Osteoblast (primary cell): ENCODE data around the gene ZNF697. TPM values are rescaled to one million over a fixed set of nuclear protein-coding genes. Genes with fewer than 3 reads are reported as not detected.

ENCODE experiments used
- DNase-seq: peaks from one replicate; pipeline ENCODE4 v3.0.0; 2011; ENCODE audit warnings: low spot score, mixed read lengths; ENCODE audit not compliant: insufficient read length; ENCODE audit errors: missing footprints
- H2AFZ ChIP-seq: 2 replicates; pipeline ENCODE4 v1.6.0; 2011; ENCODE audit warnings: mild to moderate bottlenecking, low read length
- H3K27ac ChIP-seq: 2 replicates; pipeline ENCODE4 v1.5.1; 2011; ENCODE audit warnings: mild to moderate bottlenecking, low read depth, low read length, moderate library complexity
- H3K27me3 ChIP-seq: 2 replicates; pipeline ENCODE4 v1.6.0; 2012; ENCODE audit warnings: mild to moderate bottlenecking, control low read depth, inconsistent platforms, low read length, moderate library complexity; ENCODE audit not compliant: insufficient read depth
- H3K36me3 ChIP-seq: 2 replicates; pipeline ENCODE4 v1.5.1; 2011; ENCODE audit warnings: mild to moderate bottlenecking, low read length, control low read depth, moderate library complexity; ENCODE audit not compliant: insufficient read depth
- H3K4me1 ChIP-seq: 2 replicates; pipeline ENCODE4 v1.5.1; 2011; ENCODE audit warnings: mild to moderate bottlenecking, low read length, control low read depth, moderate library complexity; ENCODE audit not compliant: insufficient read depth
- H3K4me2 ChIP-seq: 2 replicates; pipeline ENCODE4 v1.6.0; 2011; ENCODE audit warnings: mild to moderate bottlenecking, low read length; ENCODE audit not compliant: insufficient read depth
- H3K4me3 ChIP-seq: fragments of 200-600 bp; sonication (generic); 3 replicates; pipeline ENCODE4 v1.5.1; 2012; ENCODE audit warnings: mild to moderate bottlenecking, low read length, inconsistent platforms; ENCODE audit not compliant: insufficient read depth
- H3K79me2 ChIP-seq: 2 replicates; pipeline ENCODE4 v1.6.0; 2012; ENCODE audit warnings: mild to moderate bottlenecking, low read length, control low read depth, inconsistent platforms; ENCODE audit not compliant: insufficient read depth
- H3K9me3 ChIP-seq: 2 replicates; pipeline ENCODE4 v1.5.1; 2011; ENCODE audit warnings: low read depth, low read length, control low read depth
- H4K20me1 ChIP-seq: 2 replicates; pipeline ENCODE4 v1.6.0; 2012; ENCODE audit warnings: mild to moderate bottlenecking, low read length, control low read depth; ENCODE audit not compliant: insufficient read depth
- total RNA-seq: library from RNA; depleted of rRNA; stranded (reverse); fragments of >200 nt; gene quantifications from 2 replicates; pipeline ENCODE4 v1.2.3, GENCODE V29; 2012
- TF ChIP-seq, protein P1 (sequence below): IDR thresholded peaks from 2 replicates; pipeline ENCODE4 v1.5.1; 2011; ENCODE audit warnings: mild to moderate bottlenecking, low read depth, low read length, moderate library complexity; ENCODE audit errors: extremely low read depth

Gene ZNF697
- total RNA-seq, 1 donor = 6.5 TPM

DNA sequence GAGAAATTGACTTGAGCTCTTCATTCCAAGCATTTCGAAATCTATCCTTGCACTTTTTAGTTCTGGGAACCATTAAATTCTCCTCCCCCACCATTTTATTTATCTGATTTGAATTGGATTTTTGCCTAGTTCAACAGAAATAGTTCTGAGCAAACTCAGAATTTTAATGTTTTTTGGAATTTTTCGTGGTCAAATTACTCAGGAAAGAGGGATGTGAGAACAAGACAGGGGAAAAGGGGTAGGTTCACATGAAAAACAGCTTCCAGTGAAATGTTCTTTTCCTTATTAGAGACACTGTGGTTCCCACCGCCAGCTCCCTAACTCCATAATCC lies 5.7 kb upstream of the ZNF697 start:
- Histone ChIP-seq H4K20me1 (no peaks in the 10 kb centered on the region), H3K4me3 (no peak overlapping the region), H3K36me3 (no peaks in the 10 kb centered on the region), H3K4me1 (peaks cover 17% of the 10 kb centered on the region), H3K79me2 (no peaks in the 10 kb centered on the region), H3K4me2 (peak overlapping the region; percentile 26), H3K9me3 (no peaks in the 10 kb centered on the region), H3K27me3 (peaks cover 3% of the 10 kb centered on the region), H3K27ac (no peak overlapping the region), H2AFZ (no peak overlapping the region)
- DNase-seq = no peak
- TF ChIP-seq, protein P1, sequence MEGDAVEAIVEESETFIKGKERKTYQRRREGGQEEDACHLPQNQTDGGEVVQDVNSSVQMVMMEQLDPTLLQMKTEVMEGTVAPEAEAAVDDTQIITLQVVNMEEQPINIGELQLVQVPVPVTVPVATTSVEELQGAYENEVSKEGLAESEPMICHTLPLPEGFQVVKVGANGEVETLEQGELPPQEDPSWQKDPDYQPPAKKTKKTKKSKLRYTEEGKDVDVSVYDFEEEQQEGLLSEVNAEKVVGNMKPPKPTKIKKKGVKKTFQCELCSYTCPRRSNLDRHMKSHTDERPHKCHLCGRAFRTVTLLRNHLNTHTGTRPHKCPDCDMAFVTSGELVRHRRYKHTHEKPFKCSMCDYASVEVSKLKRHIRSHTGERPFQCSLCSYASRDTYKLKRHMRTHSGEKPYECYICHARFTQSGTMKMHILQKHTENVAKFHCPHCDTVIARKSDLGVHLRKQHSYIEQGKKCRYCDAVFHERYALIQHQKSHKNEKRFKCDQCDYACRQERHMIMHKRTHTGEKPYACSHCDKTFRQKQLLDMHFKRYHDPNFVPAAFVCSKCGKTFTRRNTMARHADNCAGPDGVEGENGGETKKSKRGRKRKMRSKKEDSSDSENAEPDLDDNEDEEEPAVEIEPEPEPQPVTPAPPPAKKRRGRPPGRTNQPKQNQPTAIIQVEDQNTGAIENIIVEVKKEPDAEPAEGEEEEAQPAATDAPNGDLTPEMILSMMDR = no peak

- TF ChIP-seq, protein P1 = no peak
- Histone ChIP-seq H3K27me3 (peaks cover 3% of the 10 kb centered on the region), H3K79me2 (no peaks in the 10 kb centered on the region), H3K4me2 (peak overlapping the region; percentile 26), H3K4me1 (peaks cover 20% of the 10 kb centered on the region), H3K9me3 (no peaks in the 10 kb centered on the region), H2AFZ (peak overlapping the region; percentile 6), H3K36me3 (no peaks in the 10 kb centered on the region), H4K20me1 (no peaks in the 10 kb centered on the region), H3K4me3 (no peak overlapping the region), H3K27ac (peak overlapping the region; percentile 3)
- no peak for DNase-seq
These were observed 5.2 kb upstream of the ZNF697 start for GRCh38 chr1:119653135-119653838.

DNA sequence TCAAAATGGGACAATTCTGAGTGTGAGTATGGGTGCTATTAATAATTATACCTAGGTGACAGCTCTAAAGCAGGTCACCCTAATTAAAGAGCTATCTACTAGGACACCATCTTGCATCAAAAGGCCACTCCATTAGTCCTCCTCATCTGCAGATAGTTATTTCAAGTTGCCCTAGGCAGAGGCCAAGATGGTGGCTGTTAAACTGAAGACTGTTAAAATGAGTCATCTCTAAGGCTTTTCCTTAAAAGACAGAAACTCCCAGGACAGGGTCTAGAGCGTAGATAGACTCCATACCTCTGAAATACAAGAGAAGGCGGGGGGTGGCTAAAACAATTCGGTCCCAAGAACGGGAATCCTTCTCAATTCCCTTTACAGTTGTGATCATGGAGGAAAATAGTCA lies 4.5 kb upstream of the ZNF697 start:
- no peak for DNase-seq
- Histone ChIP-seq H3K79me2 (peaks cover 3% of the 10 kb centered on the region), H4K20me1 (no peaks in the 10 kb centered on the region), H3K27me3 (peaks cover 3% of the 10 kb centered on the region), H3K27ac (no peak overlapping the region), H3K9me3 (no peaks in the 10 kb centered on the region), H3K4me1 (peaks cover 20% of the 10 kb centered on the region), H3K4me2 (no peak overlapping the region), H3K4me3 (no peak overlapping the region), H3K36me3 (no peaks in the 10 kb centered on the region), H2AFZ (no peak overlapping the region)
- TF ChIP-seq, protein P1 = no peak

- TF ChIP-seq, protein P1 = no peak
- H3K4me1 ChIP-seq = peaks cover 21% of the 10 kb centered on the region
- H2AFZ ChIP-seq = no peak overlapping the region
- peaks cover 3% of the 10 kb centered on the region for H3K27me3 ChIP-seq
- H3K4me3 ChIP-seq = no peak overlapping the region
- H3K36me3 ChIP-seq = no peaks in the 10 kb centered on the region
- no peak for DNase-seq
- H3K27ac ChIP-seq = no peak overlapping the region
- no peaks in the 10 kb centered on the region for H3K9me3 ChIP-seq
- no peak overlapping the region for H3K4me2 ChIP-seq
- H3K79me2 ChIP-seq = peaks cover 11% of the 10 kb centered on the region
- no peaks in the 10 kb centered on the region for H4K20me1 ChIP-seq
These were observed 3.6 kb upstream of the ZNF697 start for GRCh38 chr1:119651641-119652040.
